ENCODE results near the gene VDR. TPM values are rescaled to one million over a fixed set of nuclear protein-coding genes. Genes with fewer than 3 reads are reported as not detected.

Gene VDR
- total RNA-seq, 1 donor from 2014 or later = not detected

DNA sequence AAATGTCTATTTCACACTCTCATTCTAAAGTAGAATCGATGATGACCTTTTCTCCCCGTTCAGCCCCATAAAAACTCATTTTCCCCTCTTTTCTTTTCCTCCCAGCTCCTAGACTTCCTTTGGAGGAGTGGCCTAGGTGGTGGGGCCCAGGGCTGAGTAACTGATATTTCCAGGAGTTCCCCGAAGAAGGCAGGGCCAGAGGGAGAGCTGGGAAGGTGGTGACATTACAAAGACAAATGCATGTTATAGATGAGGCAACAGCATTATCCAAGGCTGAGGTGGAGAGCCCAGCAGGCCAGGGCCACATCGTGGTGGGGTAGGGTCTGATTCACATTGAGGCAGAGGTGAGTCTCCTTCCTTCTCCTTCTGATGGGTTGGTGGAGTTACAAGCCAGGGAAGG is 62.9 kb downstream of the VDR start:
- Mint-ChIP-seq H3K4me3 (ENCODE audit: unreplicated experiment) (no peak overlapping the region), H3K9me3 (ENCODE audit: unreplicated experiment) (peaks cover 4% of the 10 kb centered on the region), H3K36me3 (ENCODE audit: unreplicated experiment) (no peaks in the 10 kb centered on the region), H3K4me1 (ENCODE audit: low read depth, unreplicated experiment) (peaks cover 5% of the 10 kb centered on the region), H3K27ac (ENCODE audit: unreplicated experiment) (no peak overlapping the region), H3K27me3 (ENCODE audit: unreplicated experiment) (no peaks in the 10 kb centered on the region)
- no peak for DNase-seq
- TF ChIP-seq, protein P1, sequence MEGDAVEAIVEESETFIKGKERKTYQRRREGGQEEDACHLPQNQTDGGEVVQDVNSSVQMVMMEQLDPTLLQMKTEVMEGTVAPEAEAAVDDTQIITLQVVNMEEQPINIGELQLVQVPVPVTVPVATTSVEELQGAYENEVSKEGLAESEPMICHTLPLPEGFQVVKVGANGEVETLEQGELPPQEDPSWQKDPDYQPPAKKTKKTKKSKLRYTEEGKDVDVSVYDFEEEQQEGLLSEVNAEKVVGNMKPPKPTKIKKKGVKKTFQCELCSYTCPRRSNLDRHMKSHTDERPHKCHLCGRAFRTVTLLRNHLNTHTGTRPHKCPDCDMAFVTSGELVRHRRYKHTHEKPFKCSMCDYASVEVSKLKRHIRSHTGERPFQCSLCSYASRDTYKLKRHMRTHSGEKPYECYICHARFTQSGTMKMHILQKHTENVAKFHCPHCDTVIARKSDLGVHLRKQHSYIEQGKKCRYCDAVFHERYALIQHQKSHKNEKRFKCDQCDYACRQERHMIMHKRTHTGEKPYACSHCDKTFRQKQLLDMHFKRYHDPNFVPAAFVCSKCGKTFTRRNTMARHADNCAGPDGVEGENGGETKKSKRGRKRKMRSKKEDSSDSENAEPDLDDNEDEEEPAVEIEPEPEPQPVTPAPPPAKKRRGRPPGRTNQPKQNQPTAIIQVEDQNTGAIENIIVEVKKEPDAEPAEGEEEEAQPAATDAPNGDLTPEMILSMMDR (IDR thresholded peaks at IDR 0.05; ENCODE audit: partially characterized antibody, unreplicated experiment) = no peak

DNA sequence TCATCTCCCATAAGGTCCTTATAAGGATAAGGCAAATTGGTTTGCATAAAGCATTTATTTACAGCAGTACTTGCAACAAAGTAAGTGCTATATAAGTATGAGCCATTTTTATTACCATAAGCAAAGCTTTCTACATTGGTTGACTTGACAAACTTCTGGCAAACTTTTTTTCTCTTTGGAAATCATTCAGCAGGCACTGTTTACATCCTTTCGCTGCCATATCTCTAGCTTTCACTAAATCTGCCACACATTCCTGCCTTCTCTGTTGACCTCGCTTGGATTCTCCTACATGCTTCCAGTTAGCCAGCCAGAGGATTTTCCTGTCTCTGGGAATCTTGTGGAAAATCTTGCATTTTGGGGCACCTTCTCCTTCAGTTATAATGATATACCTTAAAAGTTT is 63.3 kb downstream of the VDR start:
- Mint-ChIP-seq H3K36me3 (ENCODE audit: unreplicated experiment) (no peaks in the 10 kb centered on the region), H3K27me3 (ENCODE audit: unreplicated experiment) (no peaks in the 10 kb centered on the region), H3K4me1 (ENCODE audit: low read depth, unreplicated experiment) (peaks cover 5% of the 10 kb centered on the region), H3K9me3 (ENCODE audit: unreplicated experiment) (peaks cover 2% of the 10 kb centered on the region), H3K27ac (ENCODE audit: unreplicated experiment) (no peak overlapping the region), H3K4me3 (ENCODE audit: unreplicated experiment) (no peak overlapping the region)
- DNase-seq = no peak
- TF ChIP-seq, protein P1 (IDR thresholded peaks at IDR 0.05; ENCODE audit: partially characterized antibody, unreplicated experiment) = no peak

GRCh38 chr12:47840571-47840970 is 64.2 kb downstream of the VDR start:
- H3K36me3 Mint-ChIP-seq (ENCODE audit: unreplicated experiment) = no peaks in the 10 kb centered on the region
- no peak overlapping the region for H3K4me3 Mint-ChIP-seq (ENCODE audit: unreplicated experiment)
- no peak for DNase-seq
- peaks cover 3% of the 10 kb centered on the region for H3K9me3 Mint-ChIP-seq (ENCODE audit: unreplicated experiment)
- no peak overlapping the region for H3K27ac Mint-ChIP-seq (ENCODE audit: unreplicated experiment)
- TF ChIP-seq, protein P1 (IDR thresholded peaks at IDR 0.05; ENCODE audit: partially characterized antibody, unreplicated experiment) = no peak
- peaks cover under 1% of the 10 kb centered on the region for H3K27me3 Mint-ChIP-seq (ENCODE audit: unreplicated experiment)
- H3K4me1 Mint-ChIP-seq (ENCODE audit: low read depth, unreplicated experiment) = peaks cover 5% of the 10 kb centered on the region

DNA sequence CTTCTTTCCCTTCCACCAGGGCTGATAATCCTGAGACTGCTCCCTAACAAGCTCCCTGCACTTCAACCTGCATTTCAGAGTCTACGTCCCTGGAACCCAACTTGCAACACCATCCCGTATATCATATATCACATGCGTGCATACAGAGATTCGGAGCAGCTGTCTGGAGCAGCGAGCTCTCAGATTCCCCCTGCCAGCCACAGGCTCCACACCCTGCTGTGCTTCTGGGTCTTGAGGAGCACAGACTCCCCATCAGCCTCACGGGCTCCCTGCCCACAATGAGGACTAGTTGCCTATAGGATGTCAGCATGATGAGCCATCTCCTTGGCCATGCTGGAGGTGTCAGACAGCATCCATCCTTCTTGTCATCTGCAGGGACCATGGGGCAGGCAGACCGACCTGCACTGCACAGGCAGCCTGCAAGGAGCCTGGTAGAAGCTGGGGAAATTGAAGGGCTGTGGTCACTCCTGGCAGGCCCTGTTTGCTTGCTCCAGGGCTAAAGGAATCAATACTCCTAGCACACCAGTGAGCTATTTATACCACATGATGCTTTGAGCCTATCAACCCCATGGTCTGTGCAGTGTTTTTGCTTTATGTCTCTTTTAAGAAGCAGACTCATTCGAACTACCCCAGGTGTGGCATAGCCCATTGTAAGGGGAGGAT is 65.4 kb downstream of the VDR start:
- H3K4me1 Mint-ChIP-seq (ENCODE audit: low read depth, unreplicated experiment) = peaks cover 5% of the 10 kb centered on the region

More for the DNA sequence above, 65.4 kb downstream of the VDR start:
- Mint-ChIP-seq H3K36me3 (ENCODE audit: unreplicated experiment) (no peaks in the 10 kb centered on the region), H3K4me3 (ENCODE audit: unreplicated experiment) (no peak overlapping the region), H3K27me3 (ENCODE audit: unreplicated experiment) (peaks cover 3% of the 10 kb centered on the region), H3K27ac (ENCODE audit: unreplicated experiment) (no peak overlapping the region), H3K9me3 (ENCODE audit: unreplicated experiment) (peaks cover 1% of the 10 kb centered on the region)
- TF ChIP-seq, protein P1 (IDR thresholded peaks at IDR 0.05; ENCODE audit: partially characterized antibody, unreplicated experiment) = no peak
- DNase-seq = peak; percentile 21
